Measurements from ENCODE around the gene HCAR3. TPM values are rescaled to one million over a fixed set of nuclear protein-coding genes. Genes with fewer than 3 reads are reported as not detected.
"Not testable (repeated sequence)": the region's sequence is repeated elsewhere in the genome, so short reads cannot be mapped to it uniquely, and the experiment has no call there.

Gene HCAR3
- total RNA-seq, 3 donors from 2014 or later = 0.96 to 4.8 (median 2.6) TPM

GRCh38 chr12:122721057-122721545 lies 4.5 kb upstream of the HCAR3 start:
- peak in 1 of 2 donors; percentile 58 for DNase-seq (ENCODE audit: low spot score in 2 of 2)
- H3K9me3 ChIP-seq = no peaks in the 10 kb centered on the region
- no peaks in the 10 kb centered on the region for H3K36me3 ChIP-seq
- intact Hi-C loops (cut with DNase I; ENCODE audit: low total_unique reads) = loop anchor here (2.0 kb wide), 1 partner anchor 46 kb away; no protein-coding TSS in a partner anchor
- H3K27ac ChIP-seq = peak overlapping the region; percentile 84
- no peaks in the 10 kb centered on the region for H3K27me3 ChIP-seq
- H3K4me3 ChIP-seq = no peak overlapping the region
- no peaks in the 10 kb centered on the region for H3K4me1 ChIP-seq
- TF ChIP-seq POLR2A (IDR thresholded peaks at IDR 0.05) = no peak
- TF ChIP-seq POLR2AphosphoS5 (IDR thresholded peaks at IDR 0.05) = no peak
- TF ChIP-seq CTCF (IDR thresholded peaks at IDR 0.05) = no peak

GRCh38 chr12:122715211-122715610 lies 1.4 kb downstream of the HCAR3 start:
- intact Hi-C loops (cut with DNase I; ENCODE audit: low total_unique reads); H3K4me3 ChIP-seq; H3K27me3 ChIP-seq: not testable (repeated sequence)

GRCh38 chr12:122713491-122714188 lies 3.0 kb downstream of the HCAR3 start:
- DNase-seq (ENCODE audit: low spot score in 2 of 2); H3K9me3 ChIP-seq; H3K27me3 ChIP-seq; H3K27ac ChIP-seq; intact Hi-C loops (cut with DNase I; ENCODE audit: low total_unique reads); H3K4me1 ChIP-seq; H3K4me3 ChIP-seq; H3K36me3 ChIP-seq: not testable (repeated sequence)

More at GRCh38 chr12:122715211-122715610, 1.4 kb downstream of the HCAR3 start:
- H3K4me1 ChIP-seq; H3K36me3 ChIP-seq; H3K9me3 ChIP-seq; DNase-seq (ENCODE audit: low spot score in 2 of 2); H3K27ac ChIP-seq: not testable (repeated sequence)

- H3K4me3 ChIP-seq; DNase-seq (ENCODE audit: low spot score in 2 of 2); intact Hi-C loops (cut with DNase I; ENCODE audit: low total_unique reads); H3K4me1 ChIP-seq; H3K27me3 ChIP-seq; H3K9me3 ChIP-seq; H3K36me3 ChIP-seq; H3K27ac ChIP-seq: not testable (repeated sequence)
Measured at GRCh38 chr12:122711266-122711665, 5.3 kb downstream of the HCAR3 start.

GRCh38 chr12:122710341-122710740 lies 6.3 kb downstream of the HCAR3 start:
- H3K4me3 ChIP-seq; DNase-seq (ENCODE audit: low spot score in 2 of 2); H3K4me1 ChIP-seq; H3K27ac ChIP-seq; H3K27me3 ChIP-seq; intact Hi-C loops (cut with DNase I; ENCODE audit: low total_unique reads); H3K36me3 ChIP-seq; H3K9me3 ChIP-seq: not testable (repeated sequence)

- H3K36me3 ChIP-seq; H3K9me3 ChIP-seq; DNase-seq (ENCODE audit: low spot score in 2 of 2): not testable (repeated sequence)
Measured at GRCh38 chr12:122709287-122709686, 7.3 kb downstream of the HCAR3 start.

GRCh38 chr12:122703841-122704240 lies 12.8 kb downstream of the HCAR3 start:
- H3K4me3 ChIP-seq; DNase-seq (ENCODE audit: low spot score in 2 of 2); H3K27me3 ChIP-seq; intact Hi-C loops (cut with DNase I; ENCODE audit: low total_unique reads); H3K36me3 ChIP-seq; H3K9me3 ChIP-seq; H3K27ac ChIP-seq; H3K4me1 ChIP-seq: not testable (repeated sequence)

More at GRCh38 chr12:122709287-122709686, 7.3 kb downstream of the HCAR3 start:
- H3K27me3 ChIP-seq; H3K27ac ChIP-seq; intact Hi-C loops (cut with DNase I; ENCODE audit: low total_unique reads); H3K4me1 ChIP-seq; H3K4me3 ChIP-seq: not testable (repeated sequence)

- H3K4me3 ChIP-seq; DNase-seq (ENCODE audit: low spot score in 2 of 2); intact Hi-C loops (cut with DNase I; ENCODE audit: low total_unique reads); H3K9me3 ChIP-seq; H3K4me1 ChIP-seq; H3K36me3 ChIP-seq; H3K27me3 ChIP-seq: not testable (repeated sequence)
- peak within 1 kb of the TSS in 1 of 2 donors; percentile 7 for H3K27ac ChIP-seq
Measured at GRCh38 chr12:122702890-122703611, 13.6 kb downstream of the HCAR3 start, which contains the start of gene HCAR2. Gene HCAR2, minus strand, starts transcription at chr12:122703357. Its CDS starts 74 bp downstream, at chr12:122703283.

GRCh38 chr12:122701481-122701880 lies 15.1 kb downstream of the HCAR3 start:
- H3K4me3 ChIP-seq; DNase-seq (ENCODE audit: low spot score in 2 of 2); H3K27me3 ChIP-seq; H3K27ac ChIP-seq; H3K4me1 ChIP-seq; H3K9me3 ChIP-seq; H3K36me3 ChIP-seq; intact Hi-C loops (cut with DNase I; ENCODE audit: low total_unique reads): not testable (repeated sequence)

- intact Hi-C loops (cut with DNase I; ENCODE audit: low total_unique reads); DNase-seq (ENCODE audit: low spot score in 2 of 2); H3K36me3 ChIP-seq; H3K4me1 ChIP-seq; H3K4me3 ChIP-seq; H3K27me3 ChIP-seq; H3K27ac ChIP-seq; H3K9me3 ChIP-seq: not testable (repeated sequence)
Measured at GRCh38 chr12:122700038-122700710, 16.4 kb downstream of the HCAR3 start.

GRCh38 chr12:122696922-122697321 lies 19.7 kb downstream of the HCAR3 start:
- H3K36me3 ChIP-seq; H3K9me3 ChIP-seq; H3K27ac ChIP-seq; H3K4me1 ChIP-seq; H3K4me3 ChIP-seq; H3K27me3 ChIP-seq; DNase-seq (ENCODE audit: low spot score in 2 of 2); intact Hi-C loops (cut with DNase I; ENCODE audit: low total_unique reads): not testable (repeated sequence)

Measured in breast epithelium (tissue), 4 donors.